HFF-Myc (cell line): ENCODE measurements around the gene ZMYND8.

Source experiments
- DNase-seq: peaks from one replicate; pipeline ENCODE4 v3.0.0-alpha.2; 2011; ENCODE audit warnings: low read depth; ENCODE audit errors: extremely low read depth
- H3K4me3 ChIP-seq: replicated peaks from 2 replicates; pipeline ENCODE4 v1.5.1; 2011; ENCODE audit warnings: low read depth, mild to moderate bottlenecking, control low read depth, low read length
- CTCF ChIP-seq: IDR thresholded peaks from 2 replicates; pipeline ENCODE4 v1.5.1; 2012; ENCODE audit warnings: mild to moderate bottlenecking, low read depth, low read length, control low read depth; ENCODE audit errors: missing control alignments

The ZMYND8 gene

DNA sequence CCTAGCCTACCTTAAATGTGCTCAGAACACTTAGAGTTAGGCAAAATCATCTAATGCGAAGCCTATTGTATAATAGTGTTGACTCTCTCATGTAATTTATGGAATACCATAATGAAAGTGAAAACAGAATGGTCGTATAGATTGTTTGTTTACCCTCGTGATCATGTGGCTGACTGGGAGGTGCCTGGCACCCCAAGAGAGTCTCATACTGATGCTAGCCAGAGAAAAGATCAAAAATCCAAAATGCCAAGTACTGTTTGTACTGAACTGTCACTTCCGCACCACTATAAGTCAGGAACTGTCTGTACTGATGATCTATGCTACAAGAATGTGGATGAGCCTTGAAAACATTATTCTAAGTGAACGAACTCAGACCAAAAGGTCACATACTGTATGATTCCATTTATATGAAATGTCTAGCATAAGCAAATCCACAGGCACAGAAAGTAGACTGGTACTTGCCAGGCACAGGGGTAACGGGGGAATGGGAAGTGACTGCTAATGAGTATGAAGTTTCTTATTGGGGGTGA, 22.4 kb downstream of the ZMYND8 start:
- H3K4me3 ChIP-seq: peak overlapping the region; percentile 16
- TF ChIP-seq CTCF: no peak
- peak; percentile 83 for DNase-seq

GRCh38 chr20:47332381-47333206, 23.9 kb downstream of the ZMYND8 start:
- no peak for TF ChIP-seq CTCF
- H3K4me3 ChIP-seq: no peak overlapping the region
- DNase-seq: no peak

- DNase-seq: peak; percentile 93
- TF ChIP-seq CTCF: no peak
- no peak overlapping the region for H3K4me3 ChIP-seq
These were observed 25.4 kb downstream of the ZMYND8 start for GRCh38 chr20:47330933-47331708.

DNA sequence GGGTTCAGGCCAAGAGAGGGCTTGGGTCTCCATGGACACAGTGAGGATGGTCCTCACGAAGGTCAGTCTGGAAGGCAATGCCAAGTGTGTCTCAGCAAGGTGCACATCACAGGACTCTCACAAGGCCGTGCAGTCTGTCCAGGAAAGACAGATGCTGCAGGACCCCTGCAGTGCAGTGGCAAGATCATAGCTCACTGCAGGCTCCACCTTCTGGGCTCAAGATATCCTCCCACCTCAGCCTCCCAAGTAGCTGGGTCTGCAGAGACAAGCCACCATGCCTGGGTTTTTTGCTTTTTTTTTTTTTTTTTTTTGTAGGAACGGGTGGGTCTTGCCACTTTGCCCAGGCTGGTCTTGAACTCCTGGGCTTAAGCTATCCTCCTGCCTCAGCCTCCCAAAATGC, 26.4 kb downstream of the ZMYND8 start:
- no peak for TF ChIP-seq CTCF
- DNase-seq: no peak
- H3K4me3 ChIP-seq: no peak overlapping the region

GRCh38 chr20:47328129-47328528, 28.4 kb downstream of the ZMYND8 start:
- TF ChIP-seq CTCF: no peak
- no peak overlapping the region for H3K4me3 ChIP-seq
- DNase-seq: no peak

- DNase-seq: no peak
- H3K4me3 ChIP-seq: no peak overlapping the region
- no peak for TF ChIP-seq CTCF
These were observed 28.8 kb downstream of the ZMYND8 start for GRCh38 chr20:47327711-47328110.
